Head of caudate nucleus (tissue), 42 donors: ENCODE measurements around the gene GSX1.
A peak's percentile ranks its signal among the peaks of the same experiment; 100 is the strongest.
"Not testable (repeated sequence)": the region's sequence is repeated elsewhere in the genome, so short reads cannot be mapped to it uniquely, and the experiment has no call there.

Source experiments
- DNase-seq, 42 donors: peaks; one replicate each; pipeline versions ENCODE4 v3.0.0 to v3.0.0-alpha.2; 2020 to 2021; ENCODE audit warnings: mixed read lengths in 7 of 42
- intact Hi-C: fragments of 100-400 bp; cut with DNase I; formaldehyde crosslinking; loops from one replicate; pipeline ENCODE4 v1.15.0; 2022

Gene GSX1

DNA sequence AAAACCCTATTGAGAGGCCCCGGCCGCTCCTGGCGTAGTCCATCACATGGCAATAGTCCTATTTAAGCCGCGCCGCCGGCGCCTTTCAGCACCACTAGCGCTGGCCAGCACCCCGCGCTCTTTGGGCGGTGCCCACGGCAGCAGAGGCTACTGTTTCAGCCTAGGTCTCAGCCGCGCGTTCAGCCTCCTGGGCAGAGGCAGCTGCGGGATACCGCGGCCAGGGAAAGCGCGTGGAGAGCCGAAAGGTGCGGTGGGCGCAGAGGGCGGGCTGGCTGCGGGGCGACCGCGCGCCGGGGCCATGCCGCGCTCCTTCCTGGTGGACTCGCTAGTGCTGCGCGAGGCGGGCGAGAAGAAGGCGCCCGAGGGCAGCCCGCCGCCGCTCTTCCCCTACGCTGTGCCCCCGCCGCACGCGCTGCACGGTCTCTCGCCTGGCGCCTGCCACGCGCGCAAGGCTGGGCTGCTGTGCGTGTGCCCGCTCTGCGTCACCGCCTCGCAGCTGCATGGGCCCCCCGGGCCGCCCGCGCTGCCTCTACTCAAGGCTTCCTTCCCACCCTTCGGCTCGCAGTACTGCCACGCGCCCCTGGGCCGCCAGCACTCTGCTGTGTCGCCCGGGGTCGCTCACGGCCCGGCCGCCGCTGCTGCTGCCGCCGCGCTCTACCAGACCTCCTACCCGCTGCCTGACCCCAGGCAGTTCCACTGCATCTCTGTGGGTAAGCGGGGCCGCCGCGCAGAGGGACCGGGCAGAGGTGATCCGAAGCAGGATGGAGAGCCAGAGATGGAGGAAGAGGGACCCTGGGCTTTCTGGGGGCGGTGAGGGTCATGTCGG is at the start of gene GSX1:
GSX1 (plus strand) TSS at position 91 of the 826 bp plus-strand sequence; CDS start at position 299, 208 bp downstream.
- intact Hi-C loops: no loop called here
- DNase-seq: peak in 41 of 42 donors; percentile 14 to 78 (median 48)

- intact Hi-C loops: no loop called here
- DNase-seq: peak in 20 of 42 donors; percentile 6 to 44 (median 18)
Observed at GRCh38 chr13:27744801-27745200, 47.5 kb upstream of the GSX1 start.

- no peak for DNase-seq
- intact Hi-C loops: no loop called here
Observed at GRCh38 chr13:27745301-27745700, 47.0 kb upstream of the GSX1 start.

GRCh38 chr13:27748143-27748542 is 44.1 kb upstream of the GSX1 start:
- DNase-seq, intact Hi-C loops: not testable (repeated sequence)

- no peak for DNase-seq
- intact Hi-C loops: no loop called here
Observed at GRCh38 chr13:27751953-27752532, 40.2 kb upstream of the GSX1 start.

- no peak for DNase-seq
- intact Hi-C loops: no loop called here
Observed at GRCh38 chr13:27765650-27766049, 26.6 kb upstream of the GSX1 start.

GRCh38 chr13:27770809-27771208 is 21.5 kb upstream of the GSX1 start:
- intact Hi-C loops: no loop called here
- DNase-seq: peak in 11 of 42 donors; percentile 9 to 62 (median 27)

DNA sequence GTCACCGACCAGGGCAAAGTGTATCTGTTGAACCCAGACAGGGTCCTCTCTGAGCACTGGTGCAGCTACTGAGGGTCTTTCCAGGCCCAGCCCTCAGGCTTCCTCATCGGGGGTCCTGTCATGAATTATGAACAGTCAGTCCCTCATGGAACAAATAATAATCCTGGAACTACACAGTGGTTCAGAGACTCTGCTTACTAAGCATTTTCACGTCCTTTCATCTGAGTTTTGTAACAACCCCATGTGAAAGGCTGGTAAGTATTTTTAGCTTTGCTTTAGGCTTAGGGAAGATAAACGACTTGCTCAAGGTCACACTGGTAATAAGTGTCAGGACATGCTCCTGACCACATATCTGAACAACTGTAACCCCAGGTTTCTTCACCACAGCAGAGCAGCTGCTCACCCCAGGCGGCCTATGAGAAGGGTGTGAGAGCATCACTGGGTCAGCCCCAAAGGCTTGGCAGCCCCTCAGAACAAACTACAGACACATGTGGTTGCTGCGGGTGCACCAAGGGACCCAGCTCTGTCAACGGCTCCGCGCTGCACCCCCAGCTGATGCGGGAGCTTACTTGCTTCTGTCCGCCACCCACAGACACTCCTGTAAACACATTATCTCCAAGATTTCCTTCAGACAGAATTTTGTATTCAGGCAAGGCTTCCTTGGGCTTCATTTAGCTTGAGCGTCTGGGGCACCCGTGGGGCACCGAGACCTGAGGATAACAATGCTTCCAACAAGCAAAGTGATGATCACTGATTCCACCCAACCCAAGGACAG is 19.4 kb upstream of the GSX1 start:
- DNase-seq: no peak
- intact Hi-C loops: no loop called here

DNA sequence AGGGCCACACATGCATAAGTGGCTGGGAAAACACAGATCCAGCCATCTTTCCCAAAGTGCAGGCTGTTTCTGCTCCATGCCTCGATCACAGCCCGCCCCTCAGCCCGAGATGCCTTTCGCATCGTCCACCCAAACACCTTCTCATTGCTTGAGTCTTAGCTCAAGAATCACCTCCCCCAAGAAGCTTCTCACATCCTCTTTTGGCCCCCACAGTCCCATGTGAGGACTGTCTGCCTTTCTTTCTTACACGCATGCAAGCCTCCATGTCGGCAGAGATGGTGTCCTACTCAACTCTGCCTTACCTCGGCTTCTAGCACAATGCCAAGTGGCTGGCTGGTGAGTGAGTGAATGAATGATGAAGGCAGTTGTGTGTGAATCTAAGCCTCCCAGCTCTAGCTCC is 18.1 kb upstream of the GSX1 start:
- intact Hi-C loops: no loop called here
- DNase-seq: no peak

DNA sequence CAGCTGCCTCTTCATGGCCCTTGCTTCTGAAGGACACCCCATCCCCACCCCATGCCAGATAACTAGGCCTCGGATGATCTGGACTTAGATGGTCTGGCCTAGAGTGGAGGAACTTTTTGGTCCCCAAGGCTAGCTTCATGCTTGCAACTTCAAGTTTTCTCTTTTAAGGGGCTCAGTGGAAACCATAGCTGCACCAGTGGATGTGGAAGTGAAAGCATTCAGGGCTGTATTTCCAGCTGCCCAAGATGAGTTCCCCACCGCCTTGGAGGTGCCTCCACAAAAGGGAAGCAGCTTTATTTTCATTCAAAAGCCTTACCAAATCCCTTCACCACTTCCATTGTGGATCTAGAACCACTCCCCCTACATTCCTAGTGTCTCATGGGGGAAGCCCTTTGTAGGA is 17.6 kb upstream of the GSX1 start:
- intact Hi-C loops: no loop called here
- DNase-seq: no peak

DNA sequence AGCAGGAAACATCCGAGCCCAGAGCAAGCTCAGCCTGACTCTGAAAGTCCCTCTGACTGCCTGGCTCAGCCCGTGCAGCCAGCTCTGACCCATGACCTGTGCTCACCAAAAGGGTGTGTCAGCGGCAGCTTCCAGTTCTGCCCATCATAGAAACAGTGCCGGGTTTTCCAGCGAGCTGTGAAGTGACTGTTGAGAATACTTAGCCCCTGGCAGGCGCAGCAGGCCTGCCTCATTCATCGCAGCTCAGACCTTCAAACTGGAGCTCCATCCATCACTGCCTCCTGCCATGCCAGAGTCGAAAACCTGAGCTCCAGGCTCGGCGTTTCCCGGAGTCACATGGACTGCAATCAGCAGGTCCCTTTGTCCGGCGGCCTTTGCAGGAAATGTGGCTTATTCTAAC is 16.3 kb upstream of the GSX1 start:
- DNase-seq: no peak
- intact Hi-C loops: no loop called here

GRCh38 chr13:27782151-27782550 is 10.1 kb upstream of the GSX1 start:
- intact Hi-C loops: no loop called here
- DNase-seq: no peak

GRCh38 chr13:27783111-27783510 is 9.2 kb upstream of the GSX1 start:
- DNase-seq: peak in 12 of 42 donors; percentile 12 to 59 (median 34)

DNA sequence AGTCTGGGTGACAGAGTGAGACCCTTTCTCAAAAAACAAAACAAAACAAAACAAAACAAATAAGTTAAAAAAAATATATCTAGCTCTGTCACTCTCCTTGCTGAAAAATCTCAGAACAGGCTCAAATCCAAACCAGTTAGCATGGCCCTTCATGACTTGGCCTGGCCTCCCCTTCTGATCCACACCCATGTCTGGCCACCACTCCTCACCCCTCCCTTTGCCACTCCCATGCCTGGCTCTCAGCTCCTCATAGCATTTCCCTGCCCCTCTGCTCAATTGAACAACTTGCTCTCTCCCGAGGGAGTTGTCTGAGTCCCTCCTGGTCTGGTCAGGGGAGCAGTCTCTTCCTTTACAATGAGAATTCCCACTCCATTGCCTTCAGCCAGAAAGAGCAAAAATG is 4.0 kb upstream of the GSX1 start:
- intact Hi-C loops: no loop called here
- no peak for DNase-seq

More at GRCh38 chr13:27783111-27783510, 9.2 kb upstream of the GSX1 start:
- intact Hi-C loops: no loop called here

GRCh38 chr13:27789153-27789494 is 3.2 kb upstream of the GSX1 start:
- intact Hi-C loops: no loop called here
- DNase-seq: no peak

GRCh38 chr13:27789495-27790303 is 2.6 kb upstream of the GSX1 start:
- intact Hi-C loops: no loop called here
- DNase-seq: no peak

- intact Hi-C loops: no loop called here
- DNase-seq: no peak
Observed at GRCh38 chr13:27790523-27790922, 1.8 kb upstream of the GSX1 start.

GRCh38 chr13:27791146-27791900 is 960 bp upstream of the GSX1 start:
- intact Hi-C loops: no loop called here
- DNase-seq: no peak
